DMS53 treated with DMSO at 0.1 percent for 48 hours (cell line): ENCODE measurements around the gene SEC22A.

Source experiments
- DNase-seq: peaks from one replicate; lab custom pipeline; 2025; ENCODE audit not compliant: unreplicated experiment; lab: John Stamatoyannopoulos, UW

Gene SEC22A

GRCh38 chr3:123262226-123262625, 60.5 kb downstream of the SEC22A start:
- no peak for DNase-seq

GRCh38 chr3:123262868-123263267, 61.1 kb downstream of the SEC22A start:
- DNase-seq = no peak

DNA sequence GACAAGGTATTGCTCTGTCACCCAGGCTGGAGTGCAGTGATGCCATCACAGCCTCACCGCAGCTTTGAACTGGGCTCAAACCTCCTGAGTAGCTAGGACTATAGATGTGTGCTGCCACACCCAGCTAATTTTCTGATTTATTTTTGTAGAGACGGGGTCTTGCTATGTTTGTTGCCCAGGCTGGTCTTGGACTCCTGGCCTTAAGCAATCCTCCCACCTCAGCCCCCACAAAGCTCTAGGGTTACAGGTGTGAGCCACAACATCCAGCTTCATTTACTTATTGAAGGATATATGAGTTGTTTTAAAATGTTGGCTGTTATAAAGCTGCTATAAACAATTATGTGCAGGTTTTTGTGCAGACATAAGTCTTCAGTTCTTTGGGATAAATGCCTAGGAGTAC, 62.2 kb downstream of the SEC22A start:
- no peak for DNase-seq

- no peak for DNase-seq
Measured at GRCh38 chr3:123267821-123268220, 66.1 kb downstream of the SEC22A start.

DNA sequence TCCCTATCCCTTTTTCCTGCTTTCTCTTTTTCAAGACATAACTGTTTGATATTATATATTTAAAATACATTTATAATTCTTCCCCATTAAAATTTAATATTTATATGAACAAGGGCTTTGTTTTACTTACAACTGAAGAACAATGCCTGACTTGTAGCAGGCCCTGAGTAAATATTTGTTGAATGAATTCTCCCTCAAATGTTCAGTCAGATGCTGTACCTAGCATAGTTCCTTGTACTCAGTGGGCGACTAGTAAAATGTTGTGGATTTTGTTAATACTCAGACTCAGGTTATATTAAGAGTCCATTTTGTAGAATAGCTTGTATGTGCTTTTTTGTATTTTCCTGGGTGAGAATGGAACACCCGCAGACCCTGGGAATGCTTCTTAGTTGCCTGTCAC, 69.1 kb downstream of the SEC22A start:
- no peak for DNase-seq

GRCh38 chr3:123271466-123272159, 69.9 kb downstream of the SEC22A start:
- no peak for DNase-seq

- no peak for DNase-seq
Measured at GRCh38 chr3:123272547-123272946, 70.8 kb downstream of the SEC22A start.

DNA sequence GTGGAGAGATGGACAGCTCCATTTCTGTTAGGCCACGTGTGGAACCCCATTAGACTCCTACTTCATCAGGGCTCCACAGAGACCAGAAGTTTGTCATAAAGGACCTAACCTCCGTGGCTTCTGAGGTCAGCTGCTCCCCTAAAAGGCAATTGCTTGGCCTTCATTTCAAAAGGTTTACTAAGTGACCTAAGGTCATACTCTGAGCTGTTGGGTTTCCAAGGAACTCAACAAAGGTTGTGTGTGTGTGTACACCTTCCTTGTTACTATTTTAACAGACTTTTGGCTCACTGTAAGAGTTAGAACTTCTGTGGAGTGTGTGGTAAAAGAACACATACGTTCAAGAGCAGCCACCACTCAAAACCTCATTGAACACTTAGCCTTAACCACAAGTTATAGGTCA, 73.9 kb downstream of the SEC22A start:
- DNase-seq = no peak

DNA sequence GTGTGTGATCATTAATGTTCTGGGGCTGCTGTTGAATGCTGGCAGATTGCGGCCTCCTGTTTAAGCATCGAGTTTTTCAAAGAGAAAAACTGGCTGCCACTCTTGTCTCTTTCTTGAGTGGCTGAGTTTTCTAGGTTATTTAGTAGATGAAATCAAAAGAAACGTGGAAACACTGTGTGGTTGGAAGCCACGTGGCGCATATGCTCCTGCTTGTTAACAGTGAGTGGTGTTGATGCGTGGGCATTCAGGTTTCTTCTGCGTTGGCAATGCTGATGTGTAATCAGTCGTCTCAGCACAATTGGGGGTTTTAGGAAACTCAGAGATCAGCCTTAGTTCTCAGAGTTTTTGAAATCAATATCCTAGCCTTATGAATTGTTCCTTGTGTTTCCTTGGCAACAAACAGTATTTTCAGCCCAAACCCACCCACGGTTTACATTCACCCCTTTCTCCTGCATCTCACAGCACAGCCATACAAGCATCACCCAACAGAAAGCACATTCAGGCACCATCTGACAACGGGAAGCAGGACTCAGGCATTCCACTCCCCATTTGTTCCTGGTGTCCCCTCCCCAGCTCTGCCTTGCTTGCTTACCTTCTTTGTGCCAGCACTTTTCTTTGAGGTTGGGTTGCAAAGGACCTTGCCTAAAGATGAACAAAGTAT, 74.7 kb downstream of the SEC22A start:
- DNase-seq = no peak

- no peak for DNase-seq
Measured at GRCh38 chr3:123277106-123277505, 75.4 kb downstream of the SEC22A start.

- DNase-seq = no peak
Measured at GRCh38 chr3:123278446-123278845, 76.7 kb downstream of the SEC22A start.

DNA sequence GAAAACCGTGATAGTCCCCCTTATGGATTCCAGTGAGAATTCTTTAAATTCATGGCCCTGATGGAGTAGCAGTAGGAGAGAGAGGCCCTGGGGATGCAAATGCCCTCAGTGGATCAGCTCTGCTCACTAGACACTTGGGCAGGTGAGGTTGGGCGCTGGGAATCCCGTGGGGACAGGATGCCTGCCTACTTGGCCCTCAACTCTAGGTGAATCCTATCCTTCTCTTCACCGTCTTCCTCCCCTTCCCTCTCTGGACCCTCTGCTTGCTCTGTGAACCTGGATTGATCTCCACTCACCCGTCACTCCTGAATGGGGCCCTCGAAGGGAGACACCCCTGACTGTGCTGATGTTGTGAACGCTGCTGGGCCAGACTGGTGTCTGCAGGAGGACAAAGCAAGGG, 77.4 kb downstream of the SEC22A start:
- DNase-seq = no peak

DNA sequence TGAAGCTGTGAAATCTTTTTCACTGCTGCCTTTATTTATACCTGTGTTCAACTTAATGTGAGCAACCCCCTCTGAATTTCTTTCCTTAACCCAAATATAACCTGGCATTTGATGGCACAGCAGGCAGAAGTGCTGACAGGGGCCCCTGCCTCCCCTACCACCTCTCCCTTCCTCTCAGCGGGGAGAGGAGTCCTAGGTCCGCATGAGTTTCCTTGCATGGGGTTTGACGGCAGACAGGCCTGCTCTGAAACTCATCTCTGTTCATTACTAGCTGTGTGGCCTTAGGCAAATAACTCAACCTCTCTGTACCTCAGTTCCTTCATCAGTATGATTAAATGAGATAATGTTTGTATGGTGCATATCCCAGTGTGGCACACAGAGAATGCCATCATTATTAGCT, 79.7 kb downstream of the SEC22A start:
- DNase-seq = no peak

- DNase-seq = no peak
Measured at GRCh38 chr3:123281929-123282328, 80.2 kb downstream of the SEC22A start.

DNA sequence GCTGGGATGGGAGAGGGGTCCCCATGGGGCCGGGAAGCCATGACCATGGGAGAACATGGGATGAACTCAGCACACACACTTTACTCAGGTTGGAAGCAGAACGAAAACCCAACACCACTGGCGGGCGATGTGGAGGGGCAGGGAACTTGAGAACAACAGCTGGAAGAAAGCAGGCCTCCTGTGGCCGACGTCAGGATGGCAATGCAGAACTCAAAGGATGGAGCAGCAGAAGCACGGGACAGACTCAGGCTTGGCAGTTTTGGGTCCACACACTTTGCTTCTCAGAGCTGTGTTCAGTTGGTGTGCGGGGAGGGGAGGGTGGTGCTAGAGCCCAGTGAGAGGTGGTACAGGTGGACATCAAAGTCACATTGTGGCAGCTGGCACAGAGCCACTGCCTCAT, 80.7 kb downstream of the SEC22A start:
- no peak for DNase-seq

GRCh38 chr3:123283074-123283473, 81.3 kb downstream of the SEC22A start:
- no peak for DNase-seq

DNA sequence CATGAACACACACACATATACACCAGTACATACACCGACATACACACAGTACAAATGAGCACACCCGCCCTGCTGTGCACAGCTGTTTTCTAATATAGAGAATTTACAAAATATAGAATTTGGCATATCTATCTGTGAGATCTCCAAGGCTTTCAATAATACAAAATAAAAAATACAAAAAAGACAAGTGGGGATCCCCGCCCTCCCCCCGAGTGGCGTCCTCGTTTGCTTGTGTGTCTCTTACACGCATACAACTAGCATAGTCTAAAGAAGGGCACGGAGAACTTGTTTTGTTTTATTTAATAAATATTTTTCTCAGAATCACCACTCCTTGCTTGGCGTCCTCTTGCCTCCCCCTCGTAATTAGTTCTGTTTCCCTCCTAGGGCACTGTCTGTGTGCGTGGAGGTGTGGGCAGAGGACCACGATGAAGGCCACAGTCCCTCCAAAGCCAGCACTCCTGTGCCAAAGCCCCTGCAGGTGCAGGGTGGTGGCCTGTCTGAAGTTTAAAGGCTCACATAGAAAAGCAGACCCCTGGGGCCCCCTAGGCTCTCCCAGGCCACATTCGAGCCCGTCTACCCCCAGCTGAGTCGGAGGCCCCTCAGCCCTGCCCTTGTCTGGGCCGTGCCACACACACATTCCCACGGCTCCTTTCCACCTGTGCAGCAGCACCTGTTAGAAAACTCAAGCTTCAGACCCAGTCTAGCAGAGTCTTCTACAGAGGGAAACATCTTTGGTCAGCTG, 82.1 kb downstream of the SEC22A start:
- DNase-seq = no peak

- no peak for DNase-seq
Measured at GRCh38 chr3:123284399-123285010, 82.8 kb downstream of the SEC22A start.

DNA sequence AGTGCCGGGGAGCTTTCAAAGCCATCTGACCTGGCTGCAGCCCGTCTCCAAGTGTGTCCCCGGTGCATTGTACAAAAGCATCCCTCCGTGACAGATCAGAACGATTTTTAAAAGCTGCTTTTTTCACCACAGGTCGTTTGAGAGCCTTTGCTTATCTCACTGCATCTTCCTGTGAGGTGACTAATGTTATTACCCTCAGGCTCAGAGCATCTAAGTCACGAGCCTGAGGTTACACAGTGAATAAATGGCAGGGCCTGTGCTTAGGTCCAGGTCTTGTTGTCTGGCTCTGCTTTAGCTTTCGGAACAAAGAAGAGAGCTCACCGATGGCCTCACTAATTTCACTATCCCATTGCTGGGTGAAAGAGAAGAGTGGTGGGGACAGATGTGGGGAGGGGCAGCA, 83.3 kb downstream of the SEC22A start:
- no peak for DNase-seq

DNA sequence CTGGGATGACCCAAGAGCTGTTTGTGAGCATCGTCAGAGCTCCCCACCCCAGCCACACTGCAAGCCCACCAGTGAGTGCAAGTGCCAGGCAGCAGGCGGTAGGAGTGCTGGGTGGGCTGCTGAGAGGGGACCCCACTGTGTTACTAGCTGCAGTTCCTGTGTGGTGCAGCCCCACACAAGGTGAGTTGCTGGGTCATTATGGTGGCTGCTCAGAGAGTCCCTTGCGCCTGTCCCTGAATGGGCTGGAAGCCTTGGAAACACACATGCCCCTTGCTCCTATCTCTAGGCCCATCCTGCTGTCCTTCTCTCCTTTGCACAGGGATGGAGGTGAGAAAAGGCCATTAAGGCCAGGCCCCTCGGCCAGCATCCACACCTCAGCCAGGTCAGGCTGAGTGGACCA, 83.7 kb downstream of the SEC22A start:
- no peak for DNase-seq

DNA sequence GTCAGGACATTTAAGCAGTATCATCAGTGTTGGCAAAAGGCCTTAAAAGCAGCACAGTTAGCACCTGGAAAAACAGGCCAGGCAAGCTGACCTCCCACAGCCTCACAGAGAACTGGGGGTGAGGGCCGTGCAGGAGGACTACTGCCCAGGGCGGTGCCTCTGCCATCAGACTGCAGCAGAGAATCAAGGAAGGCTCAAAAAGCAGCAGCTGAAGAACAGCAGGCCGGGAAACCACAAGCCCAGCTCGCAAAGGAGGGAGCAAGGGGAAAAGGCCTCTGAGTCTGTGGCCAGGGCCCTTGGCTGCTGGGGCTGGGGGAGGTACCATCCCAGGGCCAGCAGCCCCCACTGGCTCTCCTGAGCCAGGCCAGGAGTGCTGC, 84.2 kb downstream of the SEC22A start:
- DNase-seq = no peak
